Liver (tissue), 9 donors: Measurements from ENCODE around the gene DNAH3. TPM values are rescaled to one million over a fixed set of nuclear protein-coding genes. Genes with fewer than 3 reads are reported as not detected.

ENCODE experiments used
- DNase-seq: peaks from one replicate; pipeline ENCODE4 v3.0.0-alpha.2; 2017; ENCODE audit warnings: low spot score
- H3K27ac ChIP-seq, 2 donors: one replicate each; pipeline ENCODE4 v1.7.0; 2013; ENCODE audit warnings: inconsistent platforms in 2 of 2, low read length in 2 of 2, control low read depth in 1 of 2, low read depth in 1 of 2, mild to moderate bottlenecking in 1 of 2
- H3K27me3 ChIP-seq, 4 donors: one replicate each; pipeline versions ENCODE4 v1.6.1 to v1.7.0; 2013; ENCODE audit warnings: low read length in 3 of 4, inconsistent platforms in 1 of 4, mild to moderate bottlenecking in 1 of 4, moderate library complexity in 1 of 4; ENCODE audit not compliant: control insufficient read depth in 4 of 4, insufficient read depth in 4 of 4
- H3K36me3 ChIP-seq, 4 donors: one replicate each; pipeline versions ENCODE4 v1.6.1 to v1.7.0; 2013; ENCODE audit warnings: low read length in 3 of 4, mild to moderate bottlenecking in 3 of 4, low read depth in 1 of 4, moderate library complexity in 1 of 4; ENCODE audit not compliant: control insufficient read depth in 4 of 4, insufficient read depth in 3 of 4
- H3K4me1 ChIP-seq, 4 donors: one replicate each; pipeline versions ENCODE4 v1.6.1 to v1.7.0; 2013; ENCODE audit warnings: low read length in 3 of 4, mild to moderate bottlenecking in 3 of 4, moderate library complexity in 1 of 4; ENCODE audit not compliant: control insufficient read depth in 4 of 4, insufficient read depth in 4 of 4
- H3K4me3 ChIP-seq, 3 donors: one replicate each; pipeline versions ENCODE4 v1.6.1 to v1.7.0; 2013; ENCODE audit warnings: low read length in 3 of 3, control low read depth in 1 of 3, low read depth in 1 of 3, mild to moderate bottlenecking in 1 of 3
- H3K9ac ChIP-seq, 2 donors: one replicate each; pipeline ENCODE4 v1.7.0; 2013; ENCODE audit warnings: low read length in 2 of 2, mild to moderate bottlenecking in 2 of 2, moderate library complexity in 2 of 2, control low read depth in 1 of 2, low read depth in 1 of 2
- H3K9me3 ChIP-seq, 4 donors: one replicate each; pipeline versions ENCODE4 v1.6.1 to v1.7.0; 2013; ENCODE audit warnings: low read length in 3 of 4; ENCODE audit not compliant: control insufficient read depth in 4 of 4
- ATF3 ChIP-seq: IDR thresholded peaks from 2 replicates; pipeline ENCODE4 v1.6.1; 2016; ENCODE audit warnings: antibody characterized with exemption
- CTCF ChIP-seq: fragments of 150-350 bp; IDR thresholded peaks from 2 replicates; pipeline ENCODE4 v1.5.1; 2017; ENCODE audit warnings: improper control_type of control experiment, low read depth, low read length; ENCODE audit not compliant: missing input control
- FOXA1 ChIP-seq: IDR thresholded peaks from 2 replicates; pipeline ENCODE4 v1.6.1; 2016; ENCODE audit warnings: antibody characterized with exemption
- FOXA2 ChIP-seq: IDR thresholded peaks from 2 replicates; pipeline ENCODE4 v1.6.1; 2016; ENCODE audit warnings: antibody characterized with exemption
- GABPA ChIP-seq, 2 donors: IDR thresholded peaks in 1 of 2; conservative IDR thresholded peaks in 1 of 2; 2 replicates each; pipeline ENCODE4 v1.6.1; 2016; ENCODE audit warnings: antibody characterized with exemption in 2 of 2, mild to moderate bottlenecking in 1 of 2, moderate library complexity in 1 of 2
- HNF4A ChIP-seq, 2 donors: conservative IDR thresholded peaks; 2 replicates each; pipeline ENCODE4 v1.6.1; 2016; ENCODE audit warnings: antibody characterized with exemption in 2 of 2, mild to moderate bottlenecking in 2 of 2
- HNF4G ChIP-seq: IDR thresholded peaks from 2 replicates; pipeline ENCODE4 v1.6.1; 2016; ENCODE audit warnings: antibody characterized with exemption
- JUND ChIP-seq, 2 donors: IDR thresholded peaks; 2 replicates each; pipeline ENCODE4 v1.6.1; 2016; ENCODE audit warnings: antibody characterized with exemption in 2 of 2
- MAX ChIP-seq: IDR thresholded peaks from 2 replicates; pipeline ENCODE4 v1.6.1; 2016; ENCODE audit warnings: antibody characterized with exemption
- NR2F2 ChIP-seq: IDR thresholded peaks from 2 replicates; pipeline ENCODE4 v1.6.1; 2016; ENCODE audit warnings: antibody characterized with exemption
- RAD21 ChIP-seq, 2 donors: IDR thresholded peaks; 2 replicates each; pipeline ENCODE4 v1.6.1; 2016; ENCODE audit warnings: antibody characterized with exemption in 2 of 2, mild to moderate bottlenecking in 2 of 2
- REST ChIP-seq: IDR thresholded peaks from 2 replicates; pipeline ENCODE4 v1.6.1; 2016; ENCODE audit warnings: antibody characterized with exemption, mild to moderate bottlenecking
- RXRA ChIP-seq, 2 donors: IDR thresholded peaks; 2 replicates each; pipeline ENCODE4 v1.6.1; 2017 to 2018; ENCODE audit warnings: antibody characterized with exemption in 2 of 2, mild to moderate bottlenecking in 1 of 2
- SP1 ChIP-seq: IDR thresholded peaks from 2 replicates; pipeline ENCODE4 v1.6.1; 2018; ENCODE audit warnings: antibody characterized with exemption, mild to moderate bottlenecking
- TAF1 ChIP-seq: conservative IDR thresholded peaks from 2 replicates; pipeline ENCODE4 v1.6.1; 2016; ENCODE audit warnings: antibody characterized with exemption, mild to moderate bottlenecking
- YY1 ChIP-seq: IDR thresholded peaks from 2 replicates; pipeline ENCODE4 v1.6.1; 2016; ENCODE audit warnings: antibody characterized with exemption, mild to moderate bottlenecking
- ZBTB33 ChIP-seq: IDR thresholded peaks from 2 replicates; pipeline ENCODE4 v1.6.1; 2016; ENCODE audit warnings: antibody characterized with exemption
- WGBS: extraction: QIAGEN DNeasy Blood & Tissue Kit; methylation state at CpG from one replicate; pipeline ENCODE4 v1.1.7; 2013; 5-methylcytosine and 5-hydroxymethylcytosine counted together
- polyA plus RNA-seq, 2 donors: library from polyadenylated mRNA; stranded (reverse) in 1 of 2; unstranded in 1 of 2; fragments of 200-250 nt in 1 of 2; fragments of >200 nt in 1 of 2; fragmentation: Nextera tagmentation in 1 of 2; extraction: Ambion mirVana in 1 of 2; gene quantifications; one replicate each; pipeline versions ENCODE4 v1.2.1 to v1.2.3, GENCODE V29; 2013 to 2015
- total RNA-seq, 2 donors: library from RNA; depleted of rRNA; stranded (reverse); fragments of >200 nt; gene quantifications; one replicate each; pipeline ENCODE4 v1.2.3, GENCODE V29; 2014
- donor health status: healthy.
- donor health status: healthy.
- donor health status: healthy.
- donor health status: healthy.
- donor health status: healthy.

DNAH3 gene
- total and polyA plus RNA-seq, 4 donors = not detected

- WGBS = 85% methylated on average over 3 of the region's 3 CpGs
- Histone ChIP-seq H3K4me3 (no peak overlapping the region), H3K36me3 (no peaks in the 10 kb centered on the region), H3K9me3 (no peaks in the 10 kb centered on the region), H3K4me1 (no peaks in the 10 kb centered on the region), H3K27ac (no peak overlapping the region), H3K27me3 (no peaks in the 10 kb centered on the region), H3K9ac (no peak overlapping the region)
- TF ChIP-seq YY1 (no peak), ATF3 (no peak), HNF4G (no peak), ZBTB33 (no peak), NR2F2 (no peak), RXRA (IDR thresholded peaks at IDR 0.05) (no peak), FOXA1 (no peak), RAD21 (IDR thresholded peaks at IDR 0.05) (no peak), MAX (no peak), CTCF (no peak), GABPA (IDR thresholded peaks at IDR 0.05 in 1 of 2, conservative IDR thresholded peaks at IDR 0.05 in 1 of 2) (no peak), SP1 (no peak), FOXA2 (no peak), JUND (IDR thresholded peaks at IDR 0.05) (no peak), REST (no peak), TAF1 (no peak), HNF4A (conservative IDR thresholded peaks at IDR 0.05) (no peak)
- DNase-seq = no peak
Measured at GRCh38 chr16:21033264-21033663, 117.4 kb downstream of the DNAH3 start.

- Histone ChIP-seq H3K9ac (no peak overlapping the region), H3K27me3 (no peaks in the 10 kb centered on the region), H3K4me1 (no peaks in the 10 kb centered on the region), H3K27ac (no peak overlapping the region), H3K9me3 (no peaks in the 10 kb centered on the region), H3K4me3 (no peak overlapping the region), H3K36me3 (no peaks in the 10 kb centered on the region)
- DNase-seq = no peak
- 94% methylated on average over 4 of the region's 4 CpGs for WGBS
- TF ChIP-seq NR2F2 = no peak
- TF ChIP-seq ATF3 = no peak
- TF ChIP-seq HNF4G = no peak
- TF ChIP-seq FOXA1 = no peak
- no peak for TF ChIP-seq FOXA2
- no peak for TF ChIP-seq HNF4A (conservative IDR thresholded peaks at IDR 0.05)
- TF ChIP-seq CTCF = no peak
- no peak for TF ChIP-seq RAD21 (IDR thresholded peaks at IDR 0.05)
- no peak for TF ChIP-seq SP1
- no peak for TF ChIP-seq TAF1
- TF ChIP-seq REST = no peak
- TF ChIP-seq MAX = no peak
Measured at GRCh38 chr16:21028728-21029127, 121.9 kb downstream of the DNAH3 start.
